Measurements from ENCODE around the gene TSSK2.

- no peak for TF ChIP-seq CTCF (optimal IDR thresholded peaks at IDR 0.05 in 1 of 3, IDR thresholded peaks at IDR 0.05 in 1 of 3, conservative IDR thresholded peaks at IDR 0.05 in 1 of 3; ENCODE audit: extremely low read depth in 1 of 3, insufficient read depth in 2 of 3, low read length in 3 of 3)
- no peak for TF ChIP-seq EZH2 (IDR thresholded peaks at IDR 0.05; ENCODE audit: low read length)
These were observed 25.7 kb upstream of the TSSK2 start for GRCh38 chr22:19105456-19105855.

Data from keratinocyte (primary cell).